Body of pancreas (tissue), 4 donors: Measurements from ENCODE around the gene PBX2.

Experiments used
- CTCF ChIP-seq, 7 experiments: fragments of 450-650 bp in 4 of 7; fragments of 200-600 bp in 3 of 7; sonication (generic) in 3 of 7; IDR thresholded peaks; one replicate each; pipeline ENCODE4 v1.5.1; 2016 to 2019; ENCODE audit warnings: antibody characterized with exemption in 7 of 7
- POLR2A ChIP-seq, 3 donors: fragments of 450-650 bp; IDR thresholded peaks; one replicate each; pipeline ENCODE4 v1.6.1; 2016; ENCODE audit warnings: antibody characterized with exemption in 3 of 3, mild to moderate bottlenecking in 2 of 3

GRCh38 chr6:32146687-32147086 lies 43.3 kb downstream of the PBX2 start:
- TF ChIP-seq POLR2A (IDR thresholded peaks at IDR 0.05) (no peak), CTCF (IDR thresholded peaks at IDR 0.05) (no peak)
